PC-9 (cell line): ENCODE measurements around the gene PTK6. TPM values are rescaled to one million over a fixed set of nuclear protein-coding genes. Genes with fewer than 3 reads are reported as not detected.

Source experiments
- BruUV-seq: library from RNA; stranded (reverse); fragments of 400-500 nt; replicated peaks from 2 replicates; lab custom pipeline; 2021; lab: Mats Ljungman, UMichigan
- CTCF ChIA-PET: fragments of 300-600 bp; sonication (Branson Sonifier 250); formaldehyde crosslinking; loops from one replicate; lab custom pipeline; 2022; ENCODE audit warnings: antibody characterized with exemption; lab: Charles Lee
- POLR2A ChIA-PET: fragments of 300-600 bp; sonication (Branson Sonifier 250); formaldehyde crosslinking; loops from one replicate; lab custom pipeline; 2022; ENCODE audit warnings: antibody characterized with exemption; ENCODE audit not compliant: unreplicated experiment; lab: Charles Lee
- DNase-seq, 2 experiments: peaks; one replicate each; pipeline versions ENCODE4 v3.0.0 to v3.0.0-alpha.2; 2015 to 2022; ENCODE audit warnings: mixed read lengths in 1 of 2
- H2AFZ ChIP-seq: fragments of 200-600 bp; sonication (generic); 2 replicates; pipeline ENCODE4 v1.8.1; 2017; ENCODE audit warnings: antibody characterized with exemption
- H3F3A ChIP-seq: fragments of 200-600 bp; sonication (generic); 2 replicates; pipeline ENCODE4 v1.8.1; 2017; ENCODE audit warnings: antibody characterized with exemption, mild to moderate bottlenecking, low read depth; ENCODE audit not compliant: insufficient read depth
- H3K27ac ChIP-seq: fragments of 200-600 bp; sonication (generic); 2 replicates; pipeline ENCODE4 v1.6.1; 2016; ENCODE audit warnings: mixed run types
- H3K27me3 ChIP-seq: fragments of 200-600 bp; sonication (generic); 2 replicates; pipeline ENCODE4 v1.6.1; 2016; ENCODE audit warnings: low read depth, mixed run types; ENCODE audit not compliant: insufficient read depth
- H3K36me3 ChIP-seq: fragments of 200-600 bp; sonication (generic); 2 replicates; pipeline ENCODE4 v1.6.1; 2016; ENCODE audit warnings: low read depth, mixed run types
- H3K4me1 ChIP-seq: fragments of 200-600 bp; sonication (generic); replicated peaks from 2 replicates; pipeline ENCODE4 v1.6.1; 2016; ENCODE audit warnings: mixed run types; ENCODE audit not compliant: insufficient read depth
- H3K4me2 ChIP-seq: fragments of 200-600 bp; sonication (generic); 2 replicates; pipeline ENCODE4 v1.6.1; 2017; ENCODE audit warnings: mixed run types
- H3K4me3 ChIP-seq: fragments of 200-600 bp; sonication (generic); 2 replicates; pipeline ENCODE4 v1.6.1; 2016; ENCODE audit warnings: mixed run types
- H3K79me2 ChIP-seq: fragments of 200-600 bp; sonication (generic); 2 replicates; pipeline ENCODE4 v1.6.1; 2017; ENCODE audit warnings: low read depth, mixed run types
- H3K9me2 ChIP-seq: fragments of 200-600 bp; sonication (generic); 2 replicates; pipeline ENCODE4 v1.8.1; 2017; ENCODE audit warnings: mild to moderate bottlenecking; ENCODE audit not compliant: insufficient read depth
- H3K9me3 ChIP-seq: fragments of 200-600 bp; sonication (generic); 2 replicates; pipeline ENCODE4 v1.8.1; 2016; ENCODE audit warnings: low read depth; ENCODE audit not compliant: insufficient read depth
- H4K20me1 ChIP-seq: fragments of 200-600 bp; sonication (generic); 2 replicates; pipeline ENCODE4 v1.8.1; 2017; ENCODE audit not compliant: insufficient read depth
- CTCF ChIP-seq: fragments of 200-600 bp; sonication (generic); conservative IDR thresholded peaks from 2 replicates; pipeline ENCODE4 v1.6.1; 2017; ENCODE audit warnings: mixed run types, antibody characterized with exemption, mild to moderate bottlenecking, moderate library complexity
- EZH2 ChIP-seq: fragments of 200-600 bp; sonication (generic); IDR thresholded peaks from 2 replicates; pipeline ENCODE4 v1.8.0; 2017; ENCODE audit warnings: antibody characterized with exemption, low read depth
- intact Hi-C: fragments of 100-400 bp; cut with micrococcal nuclease; formaldehyde crosslinking; loops from one replicate; pipeline ENCODE4 v1.10.0; 2022; ENCODE audit not compliant: unreplicated experiment
- total RNA-seq: library from RNA; stranded (reverse); gene quantifications from 2 replicates; pipeline ENCODE4 v1.2.3, GENCODE V29; 2021

The PTK6 gene
- total RNA-seq, 1 experiment from 2014 or later = 12.9 TPM

- intact Hi-C loops = no loop called here
- H3K27me3 ChIP-seq = peaks cover 10% of the 10 kb centered on the region; the same call in 1 of the 2 replicates
- no peaks in the 10 kb centered on the region for H3K79me2 ChIP-seq
- H3K4me3 ChIP-seq = no peak overlapping the region
- H3K4me1 ChIP-seq = 0 out of 2 replicates have a peak, but pooled peaks cover 6% of the 10 kb centered on the region
- DNase-seq = no peak
- ChIA-PET POLR2A (no interaction called here), CTCF (no interaction called here)
- H3K9me3 ChIP-seq = no peaks in the 10 kb centered on the region
- H3K4me2 ChIP-seq = no peak overlapping the region
- H4K20me1 ChIP-seq = no peaks in the 10 kb centered on the region
- H3K36me3 ChIP-seq = no peaks in the 10 kb centered on the region
- no peak overlapping the region for H3K27ac ChIP-seq
- no peak overlapping the region for H2AFZ ChIP-seq
- TF ChIP-seq EZH2 (no peak), CTCF (no peak)
- no TSS peak for BruUV-seq
- H3F3A ChIP-seq = peaks cover 4% of the 10 kb centered on the region; the same call in 1 of the 2 replicates
- no peaks in the 10 kb centered on the region for H3K9me2 ChIP-seq
Observed at GRCh38 chr20:63487781-63488241, 49.4 kb downstream of the PTK6 start.

DNA sequence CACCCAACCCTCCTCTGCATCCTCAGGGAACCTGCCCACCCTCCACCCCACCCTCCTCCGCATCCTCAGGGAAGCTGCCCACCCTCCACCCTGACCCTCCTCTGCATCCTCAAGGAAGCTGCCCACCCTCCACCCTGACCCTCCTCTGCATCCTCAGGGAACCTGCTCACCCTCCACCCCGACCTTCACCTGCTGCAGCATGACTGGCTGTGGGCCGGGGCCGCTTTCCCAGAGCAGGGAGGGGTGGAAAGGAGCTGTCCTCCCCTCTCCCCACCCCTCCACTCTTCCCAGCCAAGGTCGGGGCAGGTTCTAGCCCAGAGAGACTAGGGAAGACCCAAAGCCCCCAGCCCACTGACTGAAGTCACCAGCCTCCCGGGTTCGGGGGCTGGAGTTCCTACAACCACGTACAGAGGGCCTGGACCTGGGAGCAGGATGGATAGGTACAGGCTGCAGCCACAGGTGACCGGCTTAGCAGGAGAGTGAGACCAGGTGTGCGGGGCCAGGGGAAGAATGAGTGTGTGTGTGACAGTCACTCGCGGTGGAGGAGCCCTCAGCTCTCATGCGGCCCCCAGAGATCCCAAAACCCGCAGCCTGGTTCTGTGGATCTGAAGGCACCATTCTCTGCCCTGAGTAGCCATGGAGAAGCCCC is 49.9 kb downstream of the PTK6 start:
- Histone ChIP-seq H4K20me1 (no peaks in the 10 kb centered on the region), H3F3A (peaks cover 7% of the 10 kb centered on the region; the same call in 1 of the 2 replicates), H2AFZ (no peak overlapping the region), H3K4me1 (0 out of 2 replicates have a peak, but pooled peaks cover 6% of the 10 kb centered on the region), H3K27me3 (peaks cover 16% of the 10 kb centered on the region; the same call in 1 of the 2 replicates), H3K9me2 (no peaks in the 10 kb centered on the region), H3K79me2 (no peaks in the 10 kb centered on the region), H3K4me2 (no peak overlapping the region), H3K4me3 (no peak overlapping the region), H3K27ac (no peak overlapping the region), H3K36me3 (no peaks in the 10 kb centered on the region), H3K9me3 (no peaks in the 10 kb centered on the region)
- intact Hi-C loops = no loop called here
- no peak for TF ChIP-seq EZH2
- DNase-seq = no peak
- BruUV-seq = no TSS peak
- CTCF ChIA-PET = no interaction called here
- POLR2A ChIA-PET = no interaction called here

DNA sequence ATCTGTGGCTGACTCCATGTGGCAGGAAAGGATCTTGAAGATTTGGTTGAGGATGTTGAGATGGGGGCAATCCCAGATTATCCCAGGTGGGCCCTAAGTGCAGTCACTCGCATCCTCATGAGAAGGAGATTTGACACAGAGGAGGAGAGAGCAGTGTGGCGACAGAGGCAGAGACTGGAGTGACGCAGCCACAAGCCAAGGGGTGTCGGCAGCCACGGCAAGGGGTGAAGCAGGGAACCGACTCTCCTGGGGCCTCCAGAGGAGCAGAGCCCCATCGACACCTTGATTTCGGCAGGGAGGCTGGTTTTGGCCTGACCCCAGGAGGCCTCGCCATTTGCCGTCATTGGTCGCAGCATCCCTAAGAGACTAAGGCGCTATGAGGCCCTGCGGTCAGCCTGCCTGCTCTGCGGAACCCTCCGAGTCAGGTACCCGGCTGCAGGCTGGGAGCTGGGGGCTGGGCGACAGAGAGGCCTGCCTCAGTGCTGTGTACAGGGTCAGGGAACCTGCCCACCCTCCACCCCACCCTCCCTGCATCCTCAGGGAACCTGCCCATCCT is 50.8 kb downstream of the PTK6 start:
- no peaks in the 10 kb centered on the region for H3K9me3 ChIP-seq
- CTCF ChIA-PET = no interaction called here
- H2AFZ ChIP-seq = no peak overlapping the region
- intact Hi-C loops = no loop called here
- no peaks in the 10 kb centered on the region for H4K20me1 ChIP-seq
- H3K79me2 ChIP-seq = no peaks in the 10 kb centered on the region
- no peak overlapping the region for H3K4me3 ChIP-seq
- H3K27me3 ChIP-seq = peaks cover 23% of the 10 kb centered on the region; the same call in 1 of the 2 replicates
- no TSS peak for BruUV-seq
- H3K27ac ChIP-seq = no peak overlapping the region
- no peak overlapping the region for H3K4me2 ChIP-seq
- peaks cover 8% of the 10 kb centered on the region; the same call in 1 of the 2 replicates for H3F3A ChIP-seq
- TF ChIP-seq CTCF (no peak), EZH2 (no peak)
- DNase-seq = no peak
- no peaks in the 10 kb centered on the region for H3K36me3 ChIP-seq
- H3K4me1 ChIP-seq = 0 out of 2 replicates have a peak, but pooled peaks cover 6% of the 10 kb centered on the region
- POLR2A ChIA-PET = no interaction called here
- H3K9me2 ChIP-seq = no peaks in the 10 kb centered on the region
